GM21717 (cell line): ENCODE results near the gene SERPINB13.
"Not testable (repeated sequence)": the region's sequence is repeated elsewhere in the genome, so short reads cannot be mapped to it uniquely, and the experiment has no call there.

Experiments
- ATAC-seq: cut with Tn5 transposase; IDR thresholded peaks from one replicate; pipeline ENCODE4 v1.9.1; 2021; ENCODE audit warnings: mild to moderate bottlenecking, moderate library complexity; ENCODE audit not compliant: unreplicated experiment

SERPINB13 gene

DNA sequence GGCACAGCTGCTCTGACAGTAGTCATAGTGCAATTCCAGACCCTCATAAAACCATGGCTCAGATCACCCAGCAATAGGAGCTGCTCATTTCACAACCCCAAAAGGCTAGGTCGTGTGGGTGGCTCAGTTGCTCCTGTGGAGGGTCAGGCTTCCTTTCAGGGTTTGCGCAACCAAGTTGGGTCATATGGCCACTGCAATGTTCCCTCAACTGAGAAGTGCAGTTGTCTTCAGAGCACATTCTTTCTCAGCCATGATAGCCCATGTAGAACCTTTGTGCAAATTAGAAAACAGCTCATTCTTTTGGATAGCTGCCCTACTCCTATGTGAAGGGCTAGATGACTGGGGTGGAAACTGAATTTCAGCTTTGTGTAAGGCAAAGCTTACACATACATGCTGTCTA, 3.2 kb downstream of the SERPINB13 start:
- ATAC-seq: no peak

DNA sequence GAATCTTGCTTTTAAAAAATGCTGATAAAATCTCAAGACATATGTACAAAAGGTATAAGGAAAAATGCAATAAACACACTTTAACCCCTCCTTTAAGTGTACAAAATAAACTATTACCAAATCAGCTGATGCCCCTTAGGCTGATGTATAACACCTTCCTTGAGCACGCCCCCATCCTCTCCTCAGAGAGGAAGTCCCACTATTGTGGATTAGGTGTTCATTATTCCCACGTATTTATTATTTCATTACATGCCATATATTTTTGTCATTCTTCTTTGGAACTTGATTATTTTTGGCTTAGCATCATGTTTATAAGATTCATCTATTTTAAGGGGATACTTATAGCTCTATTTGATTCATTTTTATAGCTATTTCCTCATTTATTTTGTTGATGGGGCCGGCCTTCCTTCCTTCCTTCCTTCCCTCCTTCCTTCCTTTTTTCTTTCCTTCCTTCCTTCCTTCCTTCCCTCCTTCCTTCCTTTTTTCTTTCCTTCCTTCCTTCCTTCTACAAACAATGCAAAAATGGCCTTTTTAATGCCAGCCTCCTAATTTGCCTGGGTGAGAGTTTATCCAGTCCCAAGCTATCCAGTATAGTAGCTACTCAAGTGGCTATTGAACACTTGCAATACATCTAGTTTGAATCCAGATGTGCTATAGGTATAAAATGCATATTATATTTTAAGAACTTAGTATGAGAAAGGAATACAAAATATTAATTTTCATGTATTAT, 4.0 kb downstream of the SERPINB13 start:
- ATAC-seq: no peak

DNA sequence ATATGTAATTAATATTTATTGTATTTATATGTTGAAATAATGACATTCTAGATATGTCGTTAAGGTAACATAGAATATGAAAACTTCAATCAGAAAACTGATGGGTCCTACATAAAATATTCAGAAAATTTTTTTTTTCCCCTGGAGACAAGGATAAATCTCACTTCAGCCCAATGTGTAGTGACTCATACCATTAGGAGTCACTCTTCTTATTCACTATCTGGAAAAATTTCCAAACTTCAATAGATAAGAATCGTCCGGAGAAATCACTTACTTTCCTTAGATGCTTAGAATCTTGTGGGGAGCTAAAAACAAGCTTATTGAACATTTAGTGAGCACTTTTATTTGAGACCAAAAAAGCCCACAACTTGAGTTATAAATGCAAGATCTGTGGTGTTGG, 4.6 kb downstream of the SERPINB13 start:
- no peak for ATAC-seq

DNA sequence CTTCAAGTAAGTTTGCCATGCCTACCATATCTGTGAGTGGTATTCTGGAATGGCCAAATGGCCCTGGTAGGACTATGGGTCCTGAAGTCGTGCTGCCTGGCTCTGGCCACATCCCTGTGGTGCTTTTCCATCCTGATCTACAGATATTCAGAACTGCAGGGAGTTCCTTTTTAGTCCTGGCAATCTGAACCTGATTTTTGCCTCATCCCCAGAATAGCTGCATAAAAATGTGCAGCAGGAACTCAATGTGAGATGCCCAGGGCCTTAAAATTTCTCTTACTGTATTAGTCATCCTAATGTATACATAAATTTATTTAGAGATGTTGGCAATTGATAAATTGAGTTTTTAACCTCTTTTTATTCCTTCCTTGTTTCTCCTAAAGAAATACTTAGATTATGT, 5.3 kb downstream of the SERPINB13 start:
- ATAC-seq: no peak

DNA sequence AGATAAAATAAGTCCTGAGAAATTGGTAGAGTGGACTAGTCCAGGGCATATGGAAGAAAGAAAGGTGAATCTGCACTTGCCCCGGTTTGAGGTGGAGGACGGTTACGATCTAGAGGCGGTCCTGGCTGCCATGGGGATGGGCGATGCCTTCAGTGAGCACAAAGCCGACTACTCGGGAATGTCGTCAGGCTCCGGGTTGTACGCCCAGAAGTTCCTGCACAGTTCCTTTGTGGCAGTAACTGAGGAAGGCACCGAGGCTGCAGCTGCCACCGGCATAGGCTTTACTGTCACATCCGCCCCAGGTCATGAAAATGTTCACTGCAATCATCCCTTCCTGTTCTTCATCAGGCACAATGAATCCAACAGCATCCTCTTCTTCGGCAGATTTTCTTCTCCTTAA, 9.8 kb downstream of the SERPINB13 start:
- no peak for ATAC-seq

DNA sequence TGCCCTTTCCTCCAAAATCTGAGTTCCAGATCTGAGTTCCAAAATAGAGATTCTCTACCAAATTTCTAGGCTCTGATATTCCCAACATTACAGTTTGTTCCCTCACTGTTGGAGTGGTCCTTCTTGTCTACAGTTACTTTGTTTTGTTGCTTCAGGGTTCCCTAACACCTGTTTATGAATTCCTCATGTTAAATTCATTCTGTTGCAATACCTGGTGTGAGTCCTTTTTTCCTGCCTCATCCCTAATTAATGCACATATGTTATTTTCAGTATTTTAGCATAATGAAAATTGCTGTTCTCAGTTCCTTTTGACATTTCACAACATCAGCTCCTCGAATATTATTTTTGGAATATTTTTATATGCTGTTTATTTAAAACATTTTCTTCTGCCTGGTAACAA, 16.2 kb downstream of the SERPINB13 start:
- ATAC-seq: no peak

DNA sequence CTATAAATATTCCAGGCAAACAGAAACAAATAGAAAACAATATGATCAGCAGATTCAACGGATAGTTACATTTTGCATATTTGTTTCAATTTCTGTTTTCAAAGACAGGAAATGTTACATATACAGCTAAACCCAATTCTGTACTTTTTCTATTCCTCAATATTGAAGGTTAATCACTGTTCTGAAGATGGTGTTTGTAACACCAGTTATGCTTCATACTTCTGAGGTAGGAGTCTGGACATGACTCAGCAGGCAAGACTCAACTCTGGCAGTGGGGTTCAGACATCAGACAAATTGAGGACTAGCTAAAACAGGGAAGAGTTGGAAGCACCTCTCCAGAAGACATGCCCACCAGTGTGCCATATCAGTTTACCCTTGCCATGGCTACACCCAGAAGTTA, 16.6 kb downstream of the SERPINB13 start:
- peak; percentile 92 for ATAC-seq

DNA sequence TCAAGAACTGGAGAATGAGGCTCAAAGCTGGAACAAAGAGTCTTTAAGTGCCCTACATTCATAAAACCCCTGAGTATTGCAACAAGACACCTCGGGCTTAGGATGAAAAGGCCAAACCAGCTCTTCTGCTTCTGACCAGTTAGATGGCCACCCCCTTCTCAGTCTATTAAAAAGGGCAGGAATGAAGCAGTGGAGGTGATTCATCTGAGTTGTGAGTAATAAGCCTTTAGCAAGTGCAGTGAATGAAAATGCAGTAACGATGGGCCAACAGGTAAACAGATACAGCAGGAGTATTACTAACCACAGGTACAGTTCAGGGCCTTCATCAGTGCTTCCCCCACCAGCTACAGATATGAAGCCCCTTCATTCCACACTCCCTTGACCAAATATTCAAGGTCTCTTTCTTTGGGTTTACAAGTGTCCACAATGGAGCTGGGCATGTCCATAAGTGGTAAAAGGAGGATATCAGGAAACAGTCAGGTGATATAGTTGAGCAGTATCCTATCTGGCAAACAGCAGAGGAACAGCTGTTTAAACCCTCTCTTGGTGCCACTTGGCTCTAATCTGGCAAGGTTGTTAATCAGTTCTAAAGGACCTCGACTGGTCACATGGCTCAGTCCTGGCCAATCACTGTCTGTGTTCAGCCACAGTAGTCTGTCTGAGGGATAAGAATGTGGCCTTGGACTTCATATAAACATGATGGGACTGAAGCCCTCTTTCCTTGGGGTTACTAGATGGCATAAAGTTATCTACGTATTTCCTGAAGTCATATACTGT, 17.8 kb downstream of the SERPINB13 start:
- no peak for ATAC-seq

DNA sequence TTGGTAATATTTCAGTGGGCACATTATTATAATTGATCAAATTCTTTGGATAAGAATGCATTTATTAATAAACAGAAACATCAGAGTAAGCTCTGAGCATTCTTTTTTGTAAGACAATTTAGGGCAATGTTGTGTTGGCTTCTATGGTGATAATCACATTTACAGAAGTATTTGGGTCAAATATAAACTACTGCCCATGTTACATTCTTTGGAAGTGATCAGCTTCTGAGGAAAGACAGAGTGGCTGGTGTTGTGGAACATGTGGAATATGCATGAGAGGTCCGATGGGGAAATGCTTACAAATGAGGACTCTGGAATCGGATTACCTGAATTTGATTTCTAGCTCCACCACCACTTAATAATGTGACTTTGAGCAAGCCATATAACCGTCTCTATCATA, 19.4 kb downstream of the SERPINB13 start:
- no peak for ATAC-seq

DNA sequence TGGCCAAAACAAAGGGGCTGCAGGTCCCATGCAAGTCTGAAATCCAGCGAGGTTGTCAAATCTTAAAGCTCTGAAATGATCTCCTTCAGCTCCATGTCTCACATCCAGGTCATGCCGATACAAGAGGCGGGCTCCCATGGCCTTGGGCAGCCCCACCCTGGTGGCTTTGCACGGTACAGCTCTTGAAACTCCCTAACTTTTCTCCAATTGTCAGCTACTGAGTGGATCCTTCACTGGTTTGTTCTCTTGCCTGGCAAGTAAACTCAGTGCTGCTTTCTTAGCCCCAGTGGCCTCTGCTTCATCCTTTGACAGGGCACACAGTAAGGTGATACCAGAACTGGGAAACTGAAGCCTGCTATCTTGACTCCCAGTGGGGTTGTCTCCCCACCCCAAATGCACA, 26.3 kb downstream of the SERPINB13 start:
- no peak for ATAC-seq

DNA sequence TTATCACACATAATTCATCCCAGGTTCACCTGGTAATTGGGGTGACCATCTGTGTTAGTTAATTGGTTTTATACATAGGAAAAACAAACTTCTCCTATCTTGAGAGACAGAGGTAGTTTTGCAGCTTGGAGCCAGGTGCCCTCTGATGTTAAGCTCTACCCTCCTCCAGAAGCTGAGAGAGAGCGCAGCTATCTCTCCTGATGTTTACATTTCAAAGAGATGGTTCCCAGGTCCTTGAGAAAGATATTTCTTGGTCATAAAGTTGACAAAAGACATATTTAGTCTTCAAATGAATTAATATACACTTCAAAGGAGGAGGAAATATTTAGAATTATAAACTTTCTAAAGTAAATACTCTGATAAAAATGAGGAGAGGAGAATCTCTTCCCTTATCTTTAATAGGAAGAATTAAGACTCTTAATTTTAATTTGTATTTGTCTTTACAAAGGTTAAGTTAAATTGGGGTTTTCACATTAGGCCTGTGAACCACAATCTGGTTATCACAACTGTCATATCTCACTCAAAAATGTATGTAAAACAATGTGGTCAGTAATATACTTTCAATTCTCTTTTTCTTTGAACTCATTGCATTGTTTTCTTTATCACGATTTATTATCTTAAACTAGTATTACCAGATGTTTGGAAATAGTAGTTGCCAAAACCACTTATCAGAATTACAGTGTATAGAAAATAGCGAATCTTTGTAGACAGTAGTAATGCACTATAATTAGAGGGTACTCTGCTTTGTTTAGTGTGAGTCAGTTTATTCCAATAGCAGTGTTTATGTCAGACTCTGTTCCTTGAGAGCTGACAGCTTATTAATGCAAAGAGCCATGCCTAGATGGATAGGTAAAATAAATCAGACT, 30.1 kb downstream of the SERPINB13 start:
- ATAC-seq: peak; percentile 80

DNA sequence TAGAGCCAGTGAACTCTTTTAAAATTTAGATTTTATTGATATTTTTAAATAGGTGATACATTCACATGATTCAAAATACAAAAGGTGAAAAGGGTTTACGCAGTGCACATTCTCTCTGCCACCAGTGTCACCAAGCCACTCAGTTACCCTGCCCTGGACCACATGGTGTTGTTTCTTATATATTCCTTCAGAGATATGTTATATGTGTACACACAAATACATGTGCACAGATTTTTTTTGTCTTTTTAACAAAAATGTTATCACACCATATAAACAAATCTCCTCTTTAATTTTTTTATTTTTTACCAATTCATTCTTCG, 30.7 kb downstream of the SERPINB13 start:
- no peak for ATAC-seq

DNA sequence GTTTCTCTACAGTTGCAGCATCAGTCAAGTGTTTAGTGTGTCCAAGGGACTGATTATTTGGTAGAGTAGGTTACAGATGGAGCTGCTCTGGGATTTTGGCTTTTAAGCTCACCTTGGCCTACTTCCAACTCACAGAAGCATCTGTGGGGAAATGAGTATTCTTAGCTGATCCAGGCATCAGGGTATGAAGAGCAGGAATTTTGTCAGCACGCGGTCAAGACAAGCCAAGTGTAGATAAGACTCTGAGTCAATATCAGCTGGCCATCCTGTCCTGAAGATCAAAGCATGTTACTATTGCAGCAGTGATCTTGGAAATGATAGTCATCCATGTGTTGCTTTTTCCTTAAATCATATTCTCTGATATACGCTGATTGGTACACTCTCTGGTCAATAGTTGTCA, 32.5 kb downstream of the SERPINB13 start:
- ATAC-seq: no peak

DNA sequence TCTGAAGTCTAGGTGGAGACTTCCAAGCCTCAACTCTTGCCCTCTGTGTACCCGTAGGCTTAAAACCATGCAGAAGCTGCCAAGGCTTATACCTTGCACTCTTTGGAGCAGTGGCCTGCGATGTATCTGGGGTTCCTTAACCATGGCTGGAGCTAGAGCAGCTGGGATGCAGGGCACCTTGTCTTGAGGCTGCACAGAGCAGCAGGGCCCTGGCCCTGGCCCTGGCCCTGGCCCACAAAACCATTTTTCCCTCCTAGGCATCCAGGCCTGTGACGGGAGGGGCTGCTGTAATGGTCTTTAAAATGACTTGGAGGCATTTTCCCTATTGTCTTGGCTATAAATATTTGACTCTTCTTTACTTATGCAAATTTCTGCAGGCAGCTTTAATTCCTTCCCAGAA, 37.7 kb downstream of the SERPINB13 start:
- ATAC-seq: no peak

DNA sequence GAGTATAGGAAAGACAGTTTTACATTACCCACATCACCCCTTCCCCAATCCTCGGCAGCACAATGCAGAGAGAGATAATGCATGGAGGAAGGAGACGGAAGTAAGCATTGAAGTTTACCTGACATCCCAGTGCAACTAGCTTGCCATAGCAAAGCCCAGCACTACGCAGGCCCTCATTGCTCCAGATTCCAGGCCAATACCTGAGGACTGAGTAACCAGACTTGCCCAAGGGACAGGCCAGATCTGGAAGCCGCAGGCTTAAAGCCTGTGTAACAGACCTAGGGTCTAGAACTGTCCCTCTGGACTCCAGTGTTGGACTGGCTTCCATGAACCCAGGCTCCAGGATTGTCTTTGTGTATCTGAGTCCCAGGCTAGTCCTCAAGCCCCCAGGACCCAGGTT, 39.3 kb downstream of the SERPINB13 start:
- no peak for ATAC-seq

DNA sequence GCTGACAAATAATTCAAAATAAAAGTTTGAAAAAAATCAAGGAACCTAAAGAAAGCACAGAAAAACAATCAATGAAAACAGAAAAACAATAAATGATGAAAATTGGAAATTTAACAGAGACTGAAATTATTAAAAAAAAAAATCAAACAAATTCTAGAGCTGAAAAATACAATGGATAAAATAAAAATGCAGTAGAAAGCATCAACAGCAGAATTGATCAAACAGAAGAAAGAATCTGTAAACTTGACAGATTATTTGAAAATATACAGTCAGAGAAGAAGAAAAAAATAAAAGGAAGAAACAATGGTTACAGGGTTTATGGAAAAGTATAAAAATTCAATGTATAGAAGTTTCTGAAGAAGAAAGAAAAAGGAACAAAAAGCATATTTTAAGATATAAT, 40.7 kb downstream of the SERPINB13 start:
- ATAC-seq: no peak

DNA sequence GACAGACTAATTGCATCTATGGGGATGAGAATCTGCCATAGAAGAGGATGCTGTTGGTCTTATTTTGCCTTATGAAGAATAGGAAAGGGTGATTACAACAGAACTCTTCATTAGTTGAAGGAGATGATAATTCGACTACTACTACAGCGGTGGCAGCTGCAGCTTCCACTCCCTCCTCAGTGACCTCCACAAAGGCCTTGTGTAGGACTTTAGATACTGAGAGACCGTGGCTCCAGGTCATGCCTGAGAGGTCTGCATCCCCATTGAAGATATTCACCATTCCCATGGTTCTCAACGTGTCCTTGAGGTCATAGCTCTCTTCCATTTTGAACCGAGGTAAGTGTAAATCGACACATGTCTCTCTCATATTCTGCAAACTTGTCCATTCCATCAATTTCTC, 50.6 kb downstream of the SERPINB13 start:
- no peak for ATAC-seq

DNA sequence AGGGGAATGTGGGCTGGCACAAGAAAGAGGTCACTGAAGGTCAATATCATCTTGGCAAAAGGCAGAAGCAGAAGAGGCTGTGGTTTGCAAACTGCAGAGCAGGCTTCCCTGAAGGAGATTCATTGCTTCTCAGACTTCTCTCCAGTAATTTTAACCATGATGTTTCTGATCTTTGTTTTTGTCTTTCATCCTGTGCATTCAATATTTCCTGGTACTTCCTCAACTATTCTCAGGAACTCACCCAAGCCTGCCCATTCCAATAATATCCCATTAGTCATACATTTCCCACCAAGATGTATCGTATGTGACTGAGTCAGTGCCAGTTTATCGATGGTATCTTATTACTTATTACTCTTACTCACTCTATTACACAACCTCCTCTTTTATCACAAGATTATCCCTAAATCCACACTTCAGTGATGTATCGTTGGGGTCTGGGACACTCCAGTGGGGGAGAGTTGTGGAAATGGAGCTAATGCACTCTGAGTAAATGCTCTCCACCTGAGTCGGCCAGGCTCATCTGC, 54.1 kb downstream of the SERPINB13 start:
- ATAC-seq: not testable (repeated sequence)

DNA sequence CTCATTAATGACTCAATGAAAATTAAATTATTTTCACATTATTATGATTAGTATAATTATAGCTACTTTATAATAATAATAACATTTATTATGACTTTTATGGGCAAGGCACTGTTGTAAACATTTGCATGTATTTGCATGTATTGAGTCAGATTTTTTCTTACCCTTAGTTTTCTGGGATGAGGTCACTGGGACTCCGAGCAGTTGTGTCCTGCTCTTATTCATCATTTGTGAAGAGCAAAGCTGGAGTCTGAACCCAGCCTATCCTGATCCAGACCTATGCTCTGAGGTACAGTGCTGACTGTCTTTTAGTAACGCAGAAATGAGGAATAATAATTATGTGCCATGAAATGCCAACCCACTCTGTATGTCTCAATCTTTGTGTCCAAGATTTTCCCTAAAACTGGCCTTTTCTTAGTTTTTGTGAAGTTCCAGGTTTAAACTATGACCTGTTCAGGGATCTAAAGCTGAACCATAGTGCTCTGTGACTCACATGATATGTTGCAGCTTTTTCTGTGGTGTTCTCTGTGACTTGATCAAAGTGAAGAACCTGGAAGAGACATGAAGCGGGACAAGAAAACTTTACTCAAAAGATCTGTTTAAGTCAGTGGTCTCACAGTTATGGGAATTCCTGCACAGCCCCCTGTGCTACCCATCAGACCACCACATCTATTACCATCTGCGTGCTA, 55.7 kb downstream of the SERPINB13 start:
- ATAC-seq: not testable (repeated sequence)

DNA sequence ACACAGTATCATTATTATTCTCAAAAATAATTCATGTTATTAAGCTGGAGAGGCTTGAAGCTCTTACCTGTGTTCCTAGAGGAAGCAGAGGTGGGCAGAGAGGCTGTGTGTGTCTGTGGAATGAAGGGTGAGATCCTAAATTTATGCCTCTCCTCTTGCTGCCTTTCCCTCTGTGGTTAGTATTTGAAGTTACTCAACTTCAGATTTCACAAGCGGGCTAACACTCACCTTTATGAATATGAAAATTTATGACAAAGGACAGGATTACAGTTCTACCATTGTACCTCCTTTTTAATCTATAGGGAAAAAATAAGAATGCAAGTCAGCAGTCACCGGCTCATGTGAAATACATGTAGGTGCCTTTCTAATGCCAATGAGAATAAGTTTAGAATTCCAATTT, 57.0 kb downstream of the SERPINB13 start, which contains the start of gene SERPINB4:
TSS of gene SERPINB4 (minus strand) at position 115 of the 400 bp plus-strand sequence. CDS start 679 bp downstream, outside the sequence.
- ATAC-seq: not testable (repeated sequence)

DNA sequence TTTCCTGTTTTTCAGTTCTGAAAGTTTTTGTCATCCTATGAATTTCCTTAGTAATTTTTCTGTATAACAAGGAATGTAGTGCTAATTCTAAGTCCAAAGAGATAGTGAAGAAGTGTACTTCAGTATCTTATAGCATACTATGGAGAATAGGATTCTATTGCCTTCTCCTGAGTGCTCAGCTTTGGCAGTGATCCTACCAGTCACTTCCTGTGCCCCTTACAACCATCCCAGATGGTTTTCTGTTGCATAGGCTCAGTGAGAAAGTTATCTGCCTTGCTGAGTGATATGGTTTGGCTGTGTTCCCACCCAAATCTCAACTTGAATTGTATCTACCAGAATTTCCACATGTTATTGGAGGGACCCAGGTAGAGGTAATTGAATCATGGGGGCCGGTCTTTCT, 57.6 kb downstream of the SERPINB13 start:
- ATAC-seq: not testable (repeated sequence)
